ENCODE data around the gene CUZD1.

- TF ChIP-seq CTCF (conservative IDR thresholded peaks at IDR 0.05; ENCODE audit: low read length) (no peak), EZH2phosphoT487 (IDR thresholded peaks at IDR 0.05; ENCODE audit: borderline replicate concordance) (no peak)
These were observed 9.7 kb downstream of the CUZD1 start for GRCh38 chr10:122835908-122836307.

Measured in Loucy (cell line).